SHP77 (cell line): ENCODE results near the gene SNPH.
"Not testable (repeated sequence)": the region's sequence is repeated elsewhere in the genome, so short reads cannot be mapped to it uniquely, and the experiment has no call there.

Experiments used
- DNase-seq, 2 experiments: peaks; one replicate each; lab custom pipeline; 2025; lab: John Stamatoyannopoulos, UW

The SNPH gene

DNA sequence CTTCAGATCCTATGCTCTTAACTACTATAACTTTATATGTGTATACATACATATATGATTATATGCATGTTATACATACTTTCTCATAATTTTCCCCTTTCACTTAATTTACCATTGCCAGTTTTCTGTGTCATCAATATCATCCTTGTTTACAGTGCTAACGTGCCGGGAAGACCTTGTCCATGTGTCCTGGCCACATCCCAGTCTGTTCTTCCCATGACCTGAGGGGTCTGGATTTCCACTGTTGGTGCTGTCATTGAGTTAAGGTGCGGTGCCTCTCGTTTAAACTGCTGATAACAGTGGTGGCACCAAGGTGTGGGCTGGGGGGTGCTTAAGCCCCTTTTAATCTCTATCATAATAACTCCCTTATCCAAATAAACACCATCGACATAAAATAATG is 71.3 kb downstream of the SNPH start:
- DNase-seq, result no peak

DNA sequence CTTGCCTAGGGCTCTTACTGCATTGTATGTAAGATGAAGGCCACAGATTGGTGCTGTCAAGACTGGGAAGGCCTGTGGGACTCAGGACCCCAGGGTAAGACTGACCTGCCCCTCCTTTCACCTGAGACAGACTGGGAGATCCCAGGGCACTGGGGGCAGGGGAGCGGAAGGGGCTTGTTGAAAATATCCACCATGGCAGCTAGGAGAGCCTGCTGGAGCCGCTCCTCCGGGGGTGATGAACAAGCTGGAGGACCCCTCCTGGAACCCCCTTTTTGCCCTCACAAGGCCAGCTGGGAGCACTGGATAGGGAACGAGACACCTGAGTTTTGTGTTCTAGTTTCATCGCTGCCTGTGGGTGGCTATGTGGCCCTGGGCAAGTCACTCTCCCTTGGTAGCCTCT is 72.0 kb downstream of the SNPH start:
- DNase-seq, result no peak

DNA sequence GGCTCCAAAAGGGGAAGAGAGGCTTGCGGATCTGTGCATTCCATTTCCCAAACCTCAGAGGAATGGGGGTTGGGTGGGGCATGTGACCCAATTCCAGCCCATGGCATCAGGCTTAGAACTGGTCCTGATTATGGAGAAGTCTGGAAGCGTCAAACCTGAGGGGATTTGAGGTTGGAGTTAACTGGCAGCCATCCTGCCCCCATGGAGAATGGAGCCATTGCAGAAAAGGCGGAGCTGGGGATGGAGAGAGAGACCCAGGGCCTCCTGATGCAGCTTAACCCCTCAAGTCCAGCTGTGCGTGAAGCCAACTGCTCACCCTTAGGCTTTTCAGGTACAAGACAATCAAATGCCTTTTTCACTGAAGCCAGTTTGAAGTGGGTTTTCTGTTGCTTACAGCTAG is 72.7 kb downstream of the SNPH start:
- no peak for DNase-seq

DNA sequence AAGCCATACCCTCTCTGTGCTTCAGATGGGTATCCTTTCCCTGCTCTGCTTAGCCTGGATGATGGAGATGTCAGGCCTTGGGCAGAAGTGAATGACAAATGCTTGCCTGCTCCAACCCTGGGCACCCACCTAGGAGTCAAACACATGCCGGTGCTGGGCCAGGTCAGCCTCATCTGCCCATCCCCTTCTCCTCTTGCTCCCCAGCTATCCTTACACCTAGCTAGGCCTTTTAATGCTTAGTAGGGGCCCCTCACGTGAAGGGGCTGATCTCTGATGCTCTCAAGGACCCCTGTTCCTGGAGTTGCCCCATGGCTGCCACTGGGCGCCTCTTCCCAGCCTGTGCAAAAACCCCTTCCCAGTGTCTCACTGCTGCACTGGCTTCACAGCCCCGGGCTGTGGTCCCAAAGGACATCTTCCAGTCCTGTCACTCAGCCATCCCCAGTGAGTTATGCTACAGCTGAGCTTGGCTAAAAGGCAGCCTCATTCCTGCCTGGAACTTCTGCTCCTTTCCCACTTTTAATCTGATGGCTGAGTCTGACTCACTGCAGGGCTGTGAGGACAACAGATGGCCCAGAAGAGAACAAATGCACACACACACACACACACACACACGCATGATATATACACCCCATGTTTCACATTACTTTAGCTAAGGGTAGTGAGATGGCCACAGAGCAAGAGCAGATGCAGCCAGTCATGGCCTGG is 75.6 kb downstream of the SNPH start:
- no peak for DNase-seq

DNA sequence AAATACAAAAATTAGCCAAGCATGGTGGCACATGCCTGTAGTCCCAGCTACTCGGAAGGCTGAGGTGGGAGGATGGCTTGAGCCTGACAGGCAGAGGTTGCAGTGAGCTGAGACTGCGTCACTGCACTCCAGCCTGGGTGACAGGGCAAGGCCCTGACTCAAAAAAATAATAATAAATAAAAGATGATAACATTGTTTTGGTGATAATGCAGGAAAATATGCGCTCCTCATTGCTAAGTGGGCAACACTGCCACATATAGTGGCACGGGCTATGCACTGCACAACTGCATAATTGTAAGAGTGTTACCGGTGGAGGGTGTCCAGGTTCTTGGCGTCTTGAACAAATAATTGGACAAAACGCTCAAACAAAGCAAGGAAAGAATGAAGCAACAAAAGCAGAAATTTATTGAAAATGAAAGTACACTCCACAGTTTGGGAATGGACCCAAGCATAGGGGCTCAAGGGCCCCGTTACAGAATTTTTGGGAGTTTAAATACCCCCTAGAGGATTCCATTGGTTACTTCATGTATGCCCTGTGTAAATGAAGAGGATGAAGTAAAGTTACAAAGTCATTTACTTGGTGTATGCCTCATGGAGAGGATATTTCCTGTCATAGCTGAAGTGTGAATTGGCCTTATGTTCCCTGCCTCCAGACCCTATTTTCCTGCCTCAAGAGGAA is 77.5 kb downstream of the SNPH start:
- DNase-seq, result not testable (repeated sequence)

DNA sequence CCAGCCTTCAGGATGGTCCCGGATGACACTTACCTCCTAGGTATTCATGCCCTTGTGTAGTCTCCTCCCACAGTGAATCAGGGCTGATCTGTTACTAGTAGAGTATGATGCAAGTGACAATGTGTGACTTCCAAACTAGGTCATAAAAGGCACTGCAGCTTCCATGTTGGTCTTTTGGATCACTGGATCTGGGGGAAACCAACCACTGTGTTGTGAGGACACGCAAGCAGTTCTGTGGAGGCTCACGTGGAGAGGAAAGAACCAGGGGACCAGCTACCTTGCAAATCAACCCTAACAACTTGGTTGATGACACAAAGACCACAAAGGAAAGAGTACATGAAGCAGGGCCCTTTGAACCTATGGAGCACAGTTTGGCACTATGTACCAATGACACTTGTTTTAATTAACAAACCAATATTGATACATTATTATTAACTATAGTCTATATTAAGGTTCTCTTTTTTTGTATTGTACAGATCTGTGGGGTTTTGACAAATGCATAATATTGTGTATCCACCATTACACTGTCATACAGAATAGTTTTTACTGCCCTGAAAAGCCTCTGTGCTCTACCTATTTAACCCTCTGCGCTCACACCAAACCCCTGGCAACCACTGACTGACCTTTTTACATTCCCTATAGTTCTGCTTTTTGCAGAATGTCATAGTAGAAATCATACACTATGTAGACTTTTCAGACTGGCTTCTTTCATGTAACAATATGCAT is 79.1 kb downstream of the SNPH start:
- DNase-seq, result no peak

DNA sequence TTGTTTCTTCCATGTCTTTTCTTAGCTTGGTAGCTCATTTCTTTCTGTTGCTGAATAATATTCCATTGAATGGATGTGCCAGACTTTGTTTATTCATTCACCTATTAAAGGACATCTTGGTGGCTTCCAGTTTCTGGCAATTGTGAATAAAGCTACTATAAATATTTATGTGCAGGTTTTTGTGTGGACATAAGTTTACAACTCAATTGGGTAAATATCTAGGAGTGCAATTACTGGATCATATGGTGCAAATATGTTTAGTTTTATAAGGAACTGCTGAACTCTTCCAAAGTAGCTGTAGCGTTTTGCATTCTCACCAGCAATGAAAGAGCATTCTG is 79.6 kb downstream of the SNPH start:
- no peak for DNase-seq

DNA sequence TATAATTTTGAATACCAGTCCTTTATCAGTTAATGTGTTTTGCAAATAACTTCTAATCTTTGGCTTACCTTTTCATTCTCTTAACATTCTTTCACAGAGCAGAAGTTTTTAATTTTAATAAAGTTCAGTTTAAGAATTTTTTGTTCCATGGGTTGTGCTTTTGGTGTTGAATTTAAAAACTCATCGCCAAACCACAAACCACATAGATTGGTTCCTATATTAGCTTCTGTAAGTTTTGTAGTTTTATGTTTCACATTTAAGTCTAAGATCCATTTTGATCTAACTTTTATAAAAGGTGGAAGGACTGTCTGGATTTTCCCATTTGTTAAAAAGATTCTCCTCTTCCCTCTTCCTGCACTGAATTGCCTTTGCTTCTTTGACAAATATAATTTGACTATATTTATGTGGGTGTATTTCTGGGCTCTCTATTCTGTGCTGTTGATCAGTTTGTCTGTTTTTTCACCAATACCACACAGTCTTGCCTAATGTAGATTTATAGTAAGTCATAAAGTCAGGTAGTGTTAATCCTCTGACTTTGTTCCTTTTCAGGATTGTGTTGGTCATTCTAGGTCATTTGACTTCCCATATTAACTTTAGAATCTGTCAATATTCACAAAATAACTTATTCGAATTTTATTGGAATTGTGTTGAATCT is 80.3 kb downstream of the SNPH start:
- no peak for DNase-seq

DNA sequence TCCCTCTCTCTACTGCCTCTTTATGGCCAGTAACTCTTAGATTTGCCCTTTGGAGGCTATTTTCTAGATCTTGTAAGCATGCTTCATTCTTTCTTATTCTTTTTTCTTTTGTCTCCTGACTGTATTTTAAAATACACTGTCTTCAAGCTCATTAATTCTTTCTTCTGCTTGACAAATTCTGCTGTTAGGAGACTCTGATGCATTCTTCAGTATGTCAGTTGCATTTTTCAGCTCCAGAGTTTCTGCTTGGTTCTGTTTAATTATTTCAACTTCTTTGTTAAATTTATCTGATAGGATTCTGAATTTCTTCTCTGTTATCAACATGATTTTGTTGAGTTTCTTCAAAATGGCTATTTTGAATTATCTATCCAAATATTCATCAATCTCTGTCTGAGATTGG is 87.9 kb downstream of the SNPH start:
- DNase-seq, result no peak

DNA sequence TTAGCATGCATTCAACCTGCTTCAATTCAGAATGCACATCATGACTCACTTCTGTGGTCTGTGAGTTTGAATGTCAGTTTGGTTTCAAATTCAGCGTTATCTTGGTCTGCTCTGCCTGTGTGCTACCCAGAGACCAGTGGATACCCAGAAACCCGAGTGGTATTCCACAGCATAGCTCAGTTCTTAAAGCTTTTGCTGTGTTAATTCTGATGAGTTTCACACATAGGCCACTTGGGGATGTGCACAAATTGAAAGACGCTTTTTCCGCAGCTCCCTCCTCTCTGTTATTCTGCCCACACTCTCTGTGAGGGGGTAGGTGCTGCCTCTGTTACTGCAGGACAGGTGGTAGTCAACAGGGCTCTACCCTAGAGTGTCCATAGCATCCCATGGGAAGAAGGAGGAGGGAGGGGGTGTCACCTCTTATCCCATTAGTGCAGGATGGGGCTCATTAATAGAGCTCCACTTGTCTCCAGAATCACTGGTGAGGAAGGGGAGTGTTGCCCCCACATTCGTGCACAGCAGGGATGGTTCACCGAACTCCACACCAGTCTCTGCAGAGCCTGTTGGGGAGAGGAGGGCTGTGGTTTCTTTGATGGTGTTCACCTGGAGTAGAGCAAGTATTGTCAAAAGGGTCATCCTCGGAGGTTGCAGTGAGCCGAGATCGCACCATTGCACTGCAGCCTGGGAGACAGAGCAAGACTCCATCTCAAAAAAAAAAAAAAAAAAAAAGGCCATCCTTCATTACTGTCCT is 92.0 kb downstream of the SNPH start:
- DNase-seq, result no peak
